CD4-positive, alpha-beta T cell treated with Interleukin-17A for 1 hour (primary cell): Measurements from ENCODE around the gene FCER1G.
A peak's percentile ranks its signal among the peaks of the same experiment; 100 is the strongest.

Experiments
- DNase-seq: peaks from one replicate; pipeline ENCODE4 v3.0.0-alpha.2; 2020

Gene FCER1G

GRCh38 chr1:161189036-161189435, 26.1 kb upstream of the FCER1G start:
- no peak for DNase-seq

GRCh38 chr1:161190962-161191521, 24.1 kb upstream of the FCER1G start:
- no peak for DNase-seq

GRCh38 chr1:161191971-161192370, 23.1 kb upstream of the FCER1G start:
- no peak for DNase-seq

- peak; percentile 83 for DNase-seq
Measured at GRCh38 chr1:161192476-161193465, 22.3 kb upstream of the FCER1G start.

- no peak for DNase-seq
Measured at GRCh38 chr1:161193561-161194235, 21.4 kb upstream of the FCER1G start.

GRCh38 chr1:161195171-161195570, 19.9 kb upstream of the FCER1G start:
- DNase-seq, result no peak

- DNase-seq, result no peak
Measured at GRCh38 chr1:161196111-161196510, 19.0 kb upstream of the FCER1G start.

GRCh38 chr1:161196521-161197451, 18.3 kb upstream of the FCER1G start:
- DNase-seq, result no peak

GRCh38 chr1:161197560-161198193, 17.4 kb upstream of the FCER1G start:
- DNase-seq, result no peak

GRCh38 chr1:161198194-161198896, 16.8 kb upstream of the FCER1G start:
- DNase-seq, result no peak

- DNase-seq, result no peak
Measured at GRCh38 chr1:161198897-161199431, 16.1 kb upstream of the FCER1G start, which contains the start of gene ADAMTS4. TSS of gene ADAMTS4 (minus strand) at chr1:161199054. CDS start at chr1:161198627, 427 bp downstream.

- DNase-seq, result no peak
Measured at GRCh38 chr1:161199506-161200139, 15.5 kb upstream of the FCER1G start.

GRCh38 chr1:161200421-161200991, 14.6 kb upstream of the FCER1G start:
- peak; percentile 52 for DNase-seq

- no peak for DNase-seq
Measured at GRCh38 chr1:161200992-161201835, 13.9 kb upstream of the FCER1G start.

- peak; percentile 98 for DNase-seq
Measured at GRCh38 chr1:161201836-161202712, 13.0 kb upstream of the FCER1G start, which contains the start of gene NDUFS2. TSS of gene NDUFS2 (plus strand) at chr1:161202367. CDS start at chr1:161202386, 19 bp downstream.

GRCh38 chr1:161206411-161207140, 8.5 kb upstream of the FCER1G start:
- no peak for DNase-seq

GRCh38 chr1:161207173-161207572, 7.9 kb upstream of the FCER1G start:
- no peak for DNase-seq
